Ovary (tissue), 3 donors: Measurements from ENCODE around the gene NFIB.

Experiments used
- POLR2A ChIP-seq: fragments of 450-650 bp; IDR thresholded peaks from one replicate; pipeline ENCODE4 v1.6.1; 2017; ENCODE audit warnings: antibody characterized with exemption, mild to moderate bottlenecking, moderate library complexity
- TF ChIP-seq, protein P1 (sequence below), 3 donors: fragments of 450-650 bp in 2 of 3; fragments of 200-600 bp in 1 of 3; IDR thresholded peaks; one replicate each; pipeline versions ENCODE4 v1.5.1 to v1.8.0; 2016 to 2022; ENCODE audit warnings: antibody characterized with exemption in 3 of 3, mild to moderate bottlenecking in 1 of 3
- donor health status: DM: no; HTN: no; CAD: no.

GRCh38 chr9:14314929-14315874 is 1.3 kb upstream of the NFIB start:
- TF ChIP-seq, protein P1, sequence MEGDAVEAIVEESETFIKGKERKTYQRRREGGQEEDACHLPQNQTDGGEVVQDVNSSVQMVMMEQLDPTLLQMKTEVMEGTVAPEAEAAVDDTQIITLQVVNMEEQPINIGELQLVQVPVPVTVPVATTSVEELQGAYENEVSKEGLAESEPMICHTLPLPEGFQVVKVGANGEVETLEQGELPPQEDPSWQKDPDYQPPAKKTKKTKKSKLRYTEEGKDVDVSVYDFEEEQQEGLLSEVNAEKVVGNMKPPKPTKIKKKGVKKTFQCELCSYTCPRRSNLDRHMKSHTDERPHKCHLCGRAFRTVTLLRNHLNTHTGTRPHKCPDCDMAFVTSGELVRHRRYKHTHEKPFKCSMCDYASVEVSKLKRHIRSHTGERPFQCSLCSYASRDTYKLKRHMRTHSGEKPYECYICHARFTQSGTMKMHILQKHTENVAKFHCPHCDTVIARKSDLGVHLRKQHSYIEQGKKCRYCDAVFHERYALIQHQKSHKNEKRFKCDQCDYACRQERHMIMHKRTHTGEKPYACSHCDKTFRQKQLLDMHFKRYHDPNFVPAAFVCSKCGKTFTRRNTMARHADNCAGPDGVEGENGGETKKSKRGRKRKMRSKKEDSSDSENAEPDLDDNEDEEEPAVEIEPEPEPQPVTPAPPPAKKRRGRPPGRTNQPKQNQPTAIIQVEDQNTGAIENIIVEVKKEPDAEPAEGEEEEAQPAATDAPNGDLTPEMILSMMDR (IDR thresholded peaks at IDR 0.05), result peak in 2 of 3 donors; percentile 23 to 25
- peak; percentile 65 for TF ChIP-seq POLR2A
